GM23338 (cell line): Measurements from ENCODE around the gene CITED1. TPM values are rescaled to one million over a fixed set of nuclear protein-coding genes. Genes with fewer than 3 reads are reported as not detected.

Experiments
- ATAC-seq: fragments of 200-7000 bp; cut with Tn5 transposase; 3 replicates; pipeline ENCODE4 v1.9.1; 2020
- DNase-seq: peaks from one replicate; pipeline ENCODE4 v3.0.0-alpha.2; 2015; ENCODE audit warnings: low spot score
- H2AFZ ChIP-seq: fragments of 200-600 bp; sonication (generic); 2 replicates; pipeline ENCODE4 v1.8.0; 2016; ENCODE audit warnings: antibody characterized with exemption, mild to moderate bottlenecking, moderate library complexity
- H3F3A ChIP-seq: fragments of 200-600 bp; sonication (generic); replicated peaks from 2 replicates; pipeline ENCODE4 v1.8.0; 2017; ENCODE audit warnings: antibody characterized with exemption, mixed run types, low read depth
- H3K27ac ChIP-seq: fragments of 200-600 bp; sonication (generic); 2 replicates; pipeline ENCODE4 v1.6.1; 2016; ENCODE audit warnings: low read depth
- H3K27me3 ChIP-seq: fragments of 200-600 bp; sonication (generic); 2 replicates; pipeline ENCODE4 v1.8.0; 2016; ENCODE audit warnings: mild to moderate bottlenecking, mixed run types, moderate library complexity; ENCODE audit not compliant: insufficient read depth
- H3K36me3 ChIP-seq: fragments of 200-600 bp; sonication (generic); 2 replicates; pipeline ENCODE4 v1.8.0; 2016; ENCODE audit warnings: mild to moderate bottlenecking; ENCODE audit not compliant: insufficient read depth
- H3K4me1 ChIP-seq: fragments of 200-600 bp; sonication (generic); 2 replicates; pipeline ENCODE4 v1.8.0; 2016; ENCODE audit warnings: mild to moderate bottlenecking, moderate library complexity; ENCODE audit not compliant: insufficient read depth
- H3K4me2 ChIP-seq: fragments of 200-600 bp; sonication (generic); 2 replicates; pipeline ENCODE4 v1.7.1; 2017; ENCODE audit warnings: mixed run types
- H3K4me3 ChIP-seq: fragments of 200-600 bp; sonication (generic); 2 replicates; pipeline ENCODE4 v1.6.1; 2016; ENCODE audit warnings: mixed run types
- H3K79me2 ChIP-seq: fragments of 200-600 bp; sonication (generic); replicated peaks from 2 replicates; pipeline ENCODE4 v1.8.0; 2017; ENCODE audit warnings: mild to moderate bottlenecking; ENCODE audit not compliant: insufficient read depth
- H3K9me2 ChIP-seq: fragments of 200-600 bp; sonication (generic); 2 replicates; pipeline ENCODE4 v1.8.0; 2017; ENCODE audit not compliant: insufficient read depth
- H4K20me1 ChIP-seq: fragments of 200-600 bp; sonication (generic); replicated peaks from 2 replicates; pipeline ENCODE4 v1.8.0; 2017; ENCODE audit warnings: mild to moderate bottlenecking; ENCODE audit not compliant: insufficient read depth
- H3K27ac Mint-ChIP-seq: 2 replicates; pipeline ENCODE4 v1.8.0; 2020; ENCODE audit warnings: inconsistent platforms, mild to moderate bottlenecking, moderate library complexity, mixed read lengths
- H3K27me3 Mint-ChIP-seq: 3 replicates; pipeline ENCODE4 v1.8.0; 2022; ENCODE audit warnings: low read depth, mild to moderate bottlenecking, moderate library complexity, mixed read lengths, inconsistent platforms; ENCODE audit not compliant: insufficient read depth, poor library complexity
- H3K36me3 Mint-ChIP-seq: 3 replicates; pipeline ENCODE4 v1.8.0; 2021; ENCODE audit warnings: low read depth, mild to moderate bottlenecking, inconsistent platforms, moderate library complexity, mixed read lengths
- H3K4me1 Mint-ChIP-seq: 3 replicates; pipeline ENCODE4 v1.8.0; 2020; ENCODE audit warnings: mild to moderate bottlenecking, inconsistent platforms, mixed read lengths
- H3K4me3 Mint-ChIP-seq: 3 replicates; pipeline ENCODE4 v1.8.0; 2021; ENCODE audit warnings: moderate library complexity, mild to moderate bottlenecking, inconsistent platforms, mixed read lengths
- H3K9me3 Mint-ChIP-seq: 3 replicates; pipeline ENCODE4 v1.8.0; 2020; ENCODE audit warnings: moderate library complexity, mild to moderate bottlenecking, inconsistent platforms, mixed read lengths
- CREB1 ChIP-seq: fragments of 250-450 bp; sonication (Bioruptor Pico); IDR thresholded peaks from 2 replicates; pipeline ENCODE4 v1.5.0; 2020; ENCODE audit warnings: low read depth, mild to moderate bottlenecking, moderate library complexity
- CTCF ChIP-seq, 2 experiments: fragments of 200-600 bp in 1 of 2; sonication (generic) in 1 of 2; conservative IDR thresholded peaks; 2 replicates each; pipeline versions ENCODE4 v1.5.1 to v1.6.1; 2016 to 2017; ENCODE audit warnings: antibody characterized with exemption in 2 of 2, low read depth in 2 of 2, mild to moderate bottlenecking in 2 of 2, moderate library complexity in 1 of 2
- ETS1 ChIP-seq: IDR thresholded peaks from 2 replicates; pipeline ENCODE4 v1.6.1; 2016; ENCODE audit warnings: antibody characterized with exemption
- EZH2phosphoT487 ChIP-seq: fragments of 200-600 bp; sonication (generic); IDR thresholded peaks from one replicate; pipeline ENCODE4 v1.8.1; 2018; ENCODE audit warnings: antibody characterized with exemption; ENCODE audit not compliant: unreplicated experiment
- NANOG ChIP-seq: IDR thresholded peaks from 2 replicates; pipeline ENCODE4 v1.6.1; 2016; ENCODE audit warnings: antibody characterized with exemption, borderline replicate concordance
- POLR2AphosphoS5 ChIP-seq: IDR thresholded peaks from 2 replicates; pipeline ENCODE4 v1.6.1; 2016; ENCODE audit warnings: antibody characterized with exemption, low read depth
- REST ChIP-seq: IDR thresholded peaks from one replicate; pipeline ENCODE4 v1.6.1; 2018; ENCODE audit warnings: antibody characterized with exemption; ENCODE audit not compliant: unreplicated experiment
- ZNF114 ChIP-seq: fragments of 250-450 bp; sonication (Bioruptor Pico); IDR thresholded peaks from 2 replicates; pipeline ENCODE4 v1.5.0; 2020; ENCODE audit warnings: mild to moderate bottlenecking, moderate library complexity
- ZNF331 ChIP-seq: fragments of 250-450 bp; sonication (Bioruptor Pico); IDR thresholded peaks from 2 replicates; pipeline ENCODE4 v1.5.0; 2020; ENCODE audit warnings: low read depth, mild to moderate bottlenecking, moderate library complexity
- ZNF462 ChIP-seq: fragments of 250-450 bp; sonication (Bioruptor Pico); IDR thresholded peaks from 2 replicates; pipeline ENCODE4 v1.5.0; 2020; ENCODE audit warnings: mild to moderate bottlenecking, moderate library complexity
- polyA plus RNA-seq: library from polyadenylated mRNA; unstranded; fragments of >200 nt; fragmentation: Nextera tagmentation; extraction: Ambion mirVana; gene quantifications from 2 replicates; pipeline ENCODE4 v1.2.1, GENCODE V29; 2016
- total RNA-seq: library from RNA; depleted of rRNA; stranded (reverse); fragments of >200 nt; shearing (Covaris generic); gene quantifications from 2 replicates; pipeline ENCODE4 v1.2.3, GENCODE V29; 2014

Gene CITED1
- total and polyA plus RNA-seq, 2 experiments from 2014 or later, result 0.45 to 1.1 TPM

GRCh38 chrX:72276478-72276953 is 29.2 kb downstream of the CITED1 start:
- Mint-ChIP-seq H3K27ac (peak overlapping the region; percentile 93), H3K4me3 (peak overlapping the region; percentile 81), H3K4me1 (peaks cover 35% of the 10 kb centered on the region), H3K27me3 (peaks cover 5% of the 10 kb centered on the region), H3K9me3 (no peaks in the 10 kb centered on the region), H3K36me3 (peaks cover 50% of the 10 kb centered on the region)
- TF ChIP-seq ETS1 (no peak), NANOG (no peak), ZNF462 (CRISPR knock-in tag) (no peak), ZNF114 (CRISPR knock-in tag) (no peak), POLR2AphosphoS5 (no peak), REST (no peak), EZH2phosphoT487 (no peak), CREB1 (no peak), ZNF331 (CRISPR knock-in tag) (no peak), CTCF (conservative IDR thresholded peaks at IDR 0.05; ENCODE audit: low read depth in 2 of 2) (no peak)
- ATAC-seq, result no peak
- Histone ChIP-seq H3K4me1 (peaks cover 14% of the 10 kb centered on the region; the same call in 1 of the 2 replicates), H3F3A (peaks cover 18% of the 10 kb centered on the region), H3K27me3 (no peaks in the 10 kb centered on the region), H4K20me1 (peaks cover 11% of the 10 kb centered on the region), H3K4me2 (peak overlapping the region; percentile 91), H3K27ac (peak overlapping the region; percentile 79; the same call in 1 of the 2 replicates), H3K9me2 (no peaks in the 10 kb centered on the region), H2AFZ (no peak overlapping the region), H3K4me3 (peak overlapping the region; percentile 78), H3K79me2 (peaks cover 29% of the 10 kb centered on the region), H3K36me3 (peaks cover 13% of the 10 kb centered on the region)
- no peak for DNase-seq
